ENCODE results near the gene FOXA3.
A peak's percentile ranks its signal among the peaks of the same experiment; 100 is the strongest.
"Not testable (repeated sequence)": the region's sequence is repeated elsewhere in the genome, so short reads cannot be mapped to it uniquely, and the experiment has no call there.

Gene FOXA3

GRCh38 chr19:45828523-45828922, 35.6 kb upstream of the FOXA3 start:
- DNase-seq (ENCODE audit: low spot score) = no peak

DNA sequence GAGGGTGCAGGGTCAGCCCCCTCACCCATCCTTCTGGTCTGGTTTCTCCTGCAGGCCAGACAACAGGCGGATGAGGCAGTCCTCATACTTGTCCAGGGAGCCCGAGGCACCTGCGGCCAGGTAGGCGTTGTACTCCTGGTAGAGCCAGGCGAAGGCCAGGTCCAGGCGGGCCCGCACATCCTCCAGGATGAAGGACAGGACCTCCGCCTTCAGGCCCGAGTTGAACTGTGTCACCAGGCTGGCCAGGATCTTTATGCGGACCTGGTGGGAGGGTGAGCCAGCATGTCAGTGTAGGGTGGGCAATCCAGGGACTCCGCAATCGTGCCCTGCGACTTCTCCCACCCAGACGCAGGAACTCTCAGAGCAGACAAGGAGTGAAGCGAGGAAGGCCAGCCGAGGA, 35.2 kb upstream of the FOXA3 start:
- no peak for DNase-seq (ENCODE audit: low spot score)

- no peak for DNase-seq (ENCODE audit: low spot score)
Observed at GRCh38 chr19:45834970-45835369, 29.2 kb upstream of the FOXA3 start.

- no peak for DNase-seq (ENCODE audit: low spot score)
Observed at GRCh38 chr19:45842198-45842597, 21.9 kb upstream of the FOXA3 start.

- no peak for DNase-seq (ENCODE audit: low spot score)
Observed at GRCh38 chr19:45847663-45848062, 16.5 kb upstream of the FOXA3 start.

GRCh38 chr19:45848922-45849321, 15.2 kb upstream of the FOXA3 start:
- DNase-seq (ENCODE audit: low spot score) = no peak

DNA sequence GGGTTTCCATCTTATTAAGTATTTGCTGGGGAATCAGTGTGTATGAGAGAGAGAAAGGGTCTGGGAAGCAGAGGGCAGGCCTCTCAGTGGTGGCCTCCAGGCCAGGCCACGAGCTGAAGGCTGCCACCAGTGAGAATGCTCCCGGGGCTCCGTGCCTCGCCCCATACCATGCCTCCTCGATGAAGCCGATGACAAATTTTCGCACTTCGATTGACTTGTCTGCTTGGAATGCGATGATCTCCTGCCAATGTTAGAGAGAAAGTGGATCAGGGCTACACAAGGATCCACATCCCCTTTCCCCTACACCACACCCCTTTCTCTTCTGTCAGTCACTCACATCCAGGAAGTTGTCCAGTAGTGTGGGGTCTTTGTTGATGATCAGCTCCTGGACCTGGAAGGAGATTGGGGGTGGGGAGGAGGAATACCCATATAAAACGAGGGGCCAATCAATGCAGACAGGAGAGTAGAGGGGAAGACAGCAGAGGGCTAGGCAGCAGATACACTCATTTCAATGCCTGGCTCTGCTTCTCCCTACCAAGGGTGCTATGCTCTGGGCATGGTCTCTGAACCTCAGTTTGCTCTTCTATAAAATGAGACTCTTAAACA, 11.9 kb upstream of the FOXA3 start:
- DNase-seq (ENCODE audit: low spot score) = no peak

DNA sequence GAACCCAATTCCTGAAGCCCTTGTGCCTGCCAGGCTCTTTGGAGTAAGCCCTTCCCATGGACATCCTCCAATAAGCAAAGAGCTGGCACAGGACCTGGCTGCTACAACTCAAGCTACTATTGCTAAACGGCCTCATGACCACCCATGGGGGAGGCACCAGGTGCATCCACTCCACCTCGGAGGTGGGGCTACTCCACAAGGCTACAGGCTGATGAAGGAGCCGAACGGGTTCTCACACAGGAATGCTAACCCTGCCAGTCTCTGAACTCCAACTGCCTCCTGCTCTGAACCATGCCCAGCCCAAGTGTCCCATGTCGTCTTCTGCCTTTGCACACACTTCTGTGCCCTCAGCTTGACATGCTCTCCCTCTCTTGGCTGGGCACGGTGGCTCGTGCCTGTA, 11.1 kb upstream of the FOXA3 start:
- no peak for DNase-seq (ENCODE audit: low spot score)

- no peak for DNase-seq (ENCODE audit: low spot score)
Observed at GRCh38 chr19:45854167-45854778, 9.9 kb upstream of the FOXA3 start.

DNA sequence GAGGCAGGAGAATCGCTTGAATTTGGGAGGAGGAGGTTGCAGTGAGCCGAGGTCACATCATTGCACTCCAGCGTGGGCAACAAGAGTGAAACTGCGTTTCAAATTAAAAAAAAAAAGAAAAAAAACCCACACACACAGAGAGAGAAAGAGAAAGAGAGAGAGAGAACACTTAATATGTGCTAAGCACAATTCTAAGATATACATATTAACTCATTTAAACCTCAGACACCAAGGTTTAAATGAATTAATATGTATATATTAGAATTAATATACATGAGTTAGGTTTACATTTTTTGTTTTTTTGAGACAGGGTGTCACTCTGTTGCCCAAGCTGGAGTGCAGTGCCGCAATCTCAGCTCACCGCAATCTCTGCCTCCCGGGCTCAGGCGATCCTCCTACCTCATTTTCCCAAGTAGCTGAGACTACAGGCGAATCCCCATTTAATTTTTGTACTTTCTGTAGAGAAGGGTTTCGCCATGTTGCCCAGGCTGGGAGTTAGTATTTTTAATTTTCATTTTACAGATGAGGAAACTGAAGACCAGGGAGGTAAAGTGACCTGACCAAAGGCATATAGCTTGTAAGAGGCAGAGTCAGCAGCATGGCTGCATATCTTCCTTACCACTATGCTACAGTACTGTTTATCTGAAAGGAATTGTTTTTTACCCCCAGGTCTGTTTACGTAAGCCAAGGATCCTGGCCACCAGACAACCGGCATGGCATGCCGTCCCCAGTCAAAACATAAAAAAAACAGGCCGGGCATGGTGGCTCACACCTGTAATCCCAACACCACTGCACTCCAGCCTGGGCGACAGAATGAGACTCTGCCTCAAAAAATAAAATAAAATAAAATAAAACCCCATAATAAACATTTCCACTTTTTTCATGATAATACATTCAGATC, 3.5 kb upstream of the FOXA3 start:
- DNase-seq (ENCODE audit: low spot score) = no peak

DNA sequence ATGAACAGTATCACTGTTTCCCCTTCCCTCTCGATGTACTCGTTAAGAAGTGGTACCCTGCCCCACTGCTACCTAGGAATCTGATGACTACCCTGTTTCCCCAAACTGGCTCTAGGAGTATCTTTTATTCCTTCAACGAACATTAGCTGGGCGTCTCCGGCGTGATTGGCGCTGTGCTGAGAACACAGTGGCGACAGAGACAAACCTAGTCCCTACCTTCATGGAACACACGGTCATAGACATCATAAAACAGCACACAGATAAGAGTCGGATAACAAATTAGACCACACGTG, 1.9 kb upstream of the FOXA3 start:
- DNase-seq (ENCODE audit: low spot score) = no peak

DNA sequence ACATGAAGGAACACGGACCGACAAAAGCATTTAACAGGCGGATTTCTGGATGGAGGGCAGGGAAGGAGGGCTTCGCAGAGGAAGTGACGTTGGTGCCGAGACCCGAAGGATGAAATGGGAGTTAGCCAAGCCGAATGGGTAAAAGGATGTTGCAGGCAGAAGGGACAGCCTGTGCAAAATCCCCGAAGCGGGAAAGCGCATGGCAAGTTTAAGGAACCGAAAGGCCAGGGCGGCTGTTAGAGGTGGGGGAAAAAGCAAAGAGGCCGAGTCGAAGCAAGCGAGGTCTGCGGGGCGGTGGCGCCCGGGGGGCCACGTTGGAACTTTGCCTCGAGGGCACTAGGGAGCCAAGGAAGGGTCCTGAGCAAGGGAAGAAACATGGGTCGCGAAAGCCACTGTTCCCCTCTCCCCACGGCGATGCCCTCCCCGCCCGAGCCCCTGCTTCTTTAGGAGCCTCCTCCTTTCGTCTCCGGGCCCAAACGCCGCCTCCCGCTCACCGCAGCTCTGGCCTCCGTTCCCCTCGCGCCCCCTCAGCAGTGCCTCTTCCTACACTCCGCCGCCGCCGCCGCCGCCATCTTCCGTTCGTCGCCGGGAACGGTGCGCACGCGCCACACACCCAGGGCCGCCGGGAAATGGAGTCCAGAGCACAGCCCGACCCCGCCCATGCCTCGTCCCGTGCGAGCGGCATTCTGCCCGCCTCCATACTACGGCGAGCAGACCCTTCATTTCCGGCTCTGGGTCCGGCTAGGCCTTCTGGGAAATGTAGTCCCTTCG, 1.4 kb upstream of the FOXA3 start, which contains the start of gene SYMPK:
Gene SYMPK, minus strand, starts transcription at position 584 of the 771 bp plus-strand sequence. CDS start 8,652 bp downstream, outside the sequence.
- DNase-seq (ENCODE audit: low spot score) = peak; percentile 99

GRCh38 chr19:45863335-45863839, 739 bp upstream of the FOXA3 start:
- no peak for DNase-seq (ENCODE audit: low spot score)

DNA sequence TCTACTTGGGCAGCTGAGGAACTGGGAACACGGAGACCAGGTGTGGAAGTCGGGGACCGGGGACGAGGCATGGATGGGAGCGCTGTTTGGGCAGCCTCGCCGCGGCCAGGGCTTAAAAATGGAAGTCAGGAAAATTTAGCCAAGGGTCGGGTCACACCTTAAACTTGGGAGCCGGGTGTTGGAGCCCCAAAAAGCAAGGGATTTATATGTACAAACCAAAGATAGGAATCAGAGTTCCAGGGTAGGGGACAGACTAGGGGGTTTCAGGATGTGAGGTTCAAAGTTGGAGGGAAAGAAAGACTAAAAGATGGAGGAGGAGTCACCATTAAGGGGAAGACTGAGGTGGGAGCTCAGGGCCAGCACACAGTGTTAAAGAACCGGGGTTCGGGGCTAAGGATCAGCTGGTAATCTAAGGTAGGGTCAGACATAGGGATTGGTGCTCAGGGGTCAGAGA, 530 bp downstream of the FOXA3 start:
- DNase-seq (ENCODE audit: low spot score) = no peak

- DNase-seq (ENCODE audit: low spot score) = no peak
Observed at GRCh38 chr19:45865269-45865948, 1.3 kb downstream of the FOXA3 start.

DNA sequence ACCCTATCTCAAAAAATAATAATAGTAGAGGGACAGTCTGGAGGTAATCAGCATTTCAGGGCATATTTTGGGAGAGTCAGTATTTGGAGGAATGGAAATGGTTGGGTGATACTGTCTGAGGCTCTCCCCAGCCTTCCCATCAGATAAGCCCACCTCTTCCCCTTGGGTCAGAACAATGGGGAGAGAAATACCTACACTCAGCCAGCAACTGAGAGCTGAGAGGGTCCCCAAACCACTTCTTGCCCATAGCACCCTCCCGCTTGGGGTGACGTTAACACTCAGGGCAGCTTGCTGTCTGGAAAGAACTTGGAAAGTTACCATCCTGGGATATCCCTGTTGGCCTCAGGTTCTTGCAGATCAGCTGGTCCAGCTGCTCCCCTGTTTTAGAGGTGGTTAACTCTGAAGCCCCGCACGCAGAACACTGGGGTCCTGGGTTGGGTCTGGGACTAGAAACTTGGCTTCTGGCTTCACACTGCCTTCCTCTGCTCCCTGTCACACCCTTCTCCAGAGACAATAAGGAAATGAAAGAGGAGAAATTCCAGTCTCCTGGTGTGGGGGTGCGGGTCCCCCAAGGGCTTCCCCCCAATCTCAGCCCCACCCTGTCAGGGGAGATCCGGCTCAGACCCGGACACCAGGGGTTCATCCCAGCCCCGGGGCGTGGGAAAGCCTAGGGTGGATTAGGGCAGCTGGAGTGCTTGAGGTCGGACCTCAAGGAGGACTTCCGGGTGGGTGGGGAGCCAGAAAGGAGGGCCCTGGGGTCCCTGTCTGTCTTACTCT, 2.5 kb downstream of the FOXA3 start:
- no peak for DNase-seq (ENCODE audit: low spot score)

DNA sequence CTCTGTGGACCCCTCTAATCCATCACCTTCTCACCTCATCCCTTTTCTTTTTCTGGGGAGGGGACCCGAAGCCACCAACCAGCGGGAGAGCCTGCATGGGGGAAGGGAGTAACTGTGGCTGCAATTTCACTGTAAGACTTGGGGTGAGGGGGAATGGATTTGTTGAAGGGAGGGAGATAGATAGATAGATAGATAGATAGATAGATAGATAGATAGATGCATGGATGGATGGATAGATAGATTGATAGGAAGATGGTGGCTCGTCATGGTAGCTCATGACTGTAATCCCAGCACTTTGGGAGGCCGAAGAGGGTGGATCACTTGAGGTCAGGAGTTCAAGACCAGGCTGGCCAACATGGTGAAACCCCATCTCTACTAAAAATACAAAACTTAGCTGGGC, 3.1 kb downstream of the FOXA3 start:
- not testable (repeated sequence) for DNase-seq (ENCODE audit: low spot score)

DNA sequence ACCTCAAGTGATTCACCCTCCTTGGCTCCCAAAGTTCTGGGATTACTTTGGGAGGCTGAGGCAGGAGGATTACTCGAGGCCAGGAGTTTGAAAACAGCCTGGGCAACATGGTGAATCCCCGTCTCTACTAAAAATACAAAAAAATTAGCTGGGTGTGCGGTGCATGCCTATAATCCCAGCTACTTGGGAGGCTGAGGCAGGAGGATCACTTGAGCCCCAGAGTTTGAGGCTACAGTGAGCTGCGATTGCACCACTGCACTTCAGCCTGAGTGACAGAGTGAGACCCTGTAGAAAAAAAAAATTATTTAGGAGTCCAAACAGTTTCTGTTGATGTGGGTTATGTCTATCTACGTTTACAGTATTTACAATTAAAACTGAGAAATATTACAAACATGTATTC, 6.7 kb downstream of the FOXA3 start:
- no peak for DNase-seq (ENCODE audit: low spot score)

DNA sequence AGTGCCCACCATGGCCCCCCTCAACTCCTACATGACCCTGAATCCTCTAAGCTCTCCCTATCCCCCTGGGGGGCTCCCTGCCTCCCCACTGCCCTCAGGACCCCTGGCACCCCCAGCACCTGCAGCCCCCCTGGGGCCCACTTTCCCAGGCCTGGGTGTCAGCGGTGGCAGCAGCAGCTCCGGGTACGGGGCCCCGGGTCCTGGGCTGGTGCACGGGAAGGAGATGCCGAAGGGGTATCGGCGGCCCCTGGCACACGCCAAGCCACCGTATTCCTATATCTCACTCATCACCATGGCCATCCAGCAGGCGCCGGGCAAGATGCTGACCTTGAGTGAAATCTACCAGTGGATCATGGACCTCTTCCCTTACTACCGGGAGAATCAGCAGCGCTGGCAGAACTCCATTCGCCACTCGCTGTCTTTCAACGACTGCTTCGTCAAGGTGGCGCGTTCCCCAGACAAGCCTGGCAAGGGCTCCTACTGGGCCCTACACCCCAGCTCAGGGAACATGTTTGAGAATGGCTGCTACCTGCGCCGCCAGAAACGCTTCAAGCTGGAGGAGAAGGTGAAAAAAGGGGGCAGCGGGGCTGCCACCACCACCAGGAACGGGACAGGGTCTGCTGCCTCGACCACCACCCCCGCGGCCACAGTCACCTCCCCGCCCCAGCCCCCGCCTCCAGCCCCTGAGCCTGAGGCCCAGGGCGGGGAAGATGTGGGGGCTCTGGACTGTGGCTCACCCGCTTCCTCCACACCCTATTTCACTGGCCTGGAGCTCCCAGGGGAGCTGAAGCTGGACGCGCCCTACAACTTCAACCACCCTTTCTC, 8.2 kb downstream of the FOXA3 start:
- no peak for DNase-seq (ENCODE audit: low spot score)

DNA sequence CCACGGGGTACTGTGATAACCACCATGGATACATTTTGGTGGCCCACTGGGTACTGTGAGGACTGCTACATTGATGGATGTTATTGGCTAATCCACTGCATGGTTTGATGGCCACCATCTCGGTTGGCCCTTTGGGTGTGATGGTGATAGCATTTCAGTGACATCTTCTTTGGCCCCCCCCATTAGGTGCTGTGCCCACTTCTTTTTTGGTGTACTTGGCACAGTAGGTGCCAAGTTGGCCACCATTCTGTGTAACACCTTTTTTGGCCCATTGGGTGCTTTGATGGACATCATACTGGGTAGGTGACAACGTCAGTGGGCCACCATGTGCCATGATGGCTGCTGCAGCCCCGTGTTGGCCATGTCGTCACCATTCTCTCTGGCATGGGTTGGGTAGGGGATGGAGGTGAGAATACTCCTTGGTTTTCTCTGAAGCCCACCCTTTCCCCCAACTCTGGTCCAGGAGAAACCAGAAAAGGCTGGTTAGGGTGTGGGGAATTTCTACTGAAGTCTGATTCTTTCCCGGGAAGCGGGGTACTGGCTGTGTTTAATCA, 9.2 kb downstream of the FOXA3 start:
- no peak for DNase-seq (ENCODE audit: low spot score)
